Large intestine (tissue), 3 donors: ENCODE data around the gene IL17C. TPM values are rescaled to one million over a fixed set of nuclear protein-coding genes. Genes with fewer than 3 reads are reported as not detected.

ENCODE experiments used
- DNase-seq, 2 donors: peaks; one replicate each; pipeline versions ENCODE4 v3.0.0 to v3.0.0-alpha.2; 2013
- H3K27ac ChIP-seq: one replicate; pipeline ENCODE4 v1.5.1; 2013; ENCODE audit warnings: low read length
- H3K27me3 ChIP-seq: 2 replicates; pipeline ENCODE4 v1.6.1; 2013; ENCODE audit warnings: low read length; ENCODE audit not compliant: control insufficient read depth, insufficient read depth
- H3K36me3 ChIP-seq: 2 replicates; pipeline ENCODE4 v1.6.1; 2013; ENCODE audit warnings: low read length; ENCODE audit not compliant: control insufficient read depth, insufficient read depth
- H3K4me1 ChIP-seq: one replicate; pipeline ENCODE4 v1.6.1; 2013; ENCODE audit warnings: low read length; ENCODE audit not compliant: control insufficient read depth, insufficient read depth
- H3K4me3 ChIP-seq: one replicate; pipeline ENCODE4 v1.5.1; 2013; ENCODE audit warnings: low read length
- H3K9me3 ChIP-seq: one replicate; pipeline ENCODE4 v1.6.1; 2013; ENCODE audit warnings: mild to moderate bottlenecking, low read depth, low read length, moderate library complexity; ENCODE audit not compliant: control insufficient read depth
- WGBS: methylation state at CpG from one replicate; pipeline ENCODE4 v1.1.5; 2013; ENCODE audit warnings: low lambda C conversion rate; ENCODE audit not compliant: insufficient coverage; 5-methylcytosine and 5-hydroxymethylcytosine counted together
- polyA plus RNA-seq: library from polyadenylated mRNA; unstranded; fragments of 120-200 nt; gene quantifications from one replicate; pipeline ENCODE4 v1.2.1, GENCODE V29; 2013

The IL17C gene
- polyA plus RNA-seq, 1 donor, result not detected

DNA sequence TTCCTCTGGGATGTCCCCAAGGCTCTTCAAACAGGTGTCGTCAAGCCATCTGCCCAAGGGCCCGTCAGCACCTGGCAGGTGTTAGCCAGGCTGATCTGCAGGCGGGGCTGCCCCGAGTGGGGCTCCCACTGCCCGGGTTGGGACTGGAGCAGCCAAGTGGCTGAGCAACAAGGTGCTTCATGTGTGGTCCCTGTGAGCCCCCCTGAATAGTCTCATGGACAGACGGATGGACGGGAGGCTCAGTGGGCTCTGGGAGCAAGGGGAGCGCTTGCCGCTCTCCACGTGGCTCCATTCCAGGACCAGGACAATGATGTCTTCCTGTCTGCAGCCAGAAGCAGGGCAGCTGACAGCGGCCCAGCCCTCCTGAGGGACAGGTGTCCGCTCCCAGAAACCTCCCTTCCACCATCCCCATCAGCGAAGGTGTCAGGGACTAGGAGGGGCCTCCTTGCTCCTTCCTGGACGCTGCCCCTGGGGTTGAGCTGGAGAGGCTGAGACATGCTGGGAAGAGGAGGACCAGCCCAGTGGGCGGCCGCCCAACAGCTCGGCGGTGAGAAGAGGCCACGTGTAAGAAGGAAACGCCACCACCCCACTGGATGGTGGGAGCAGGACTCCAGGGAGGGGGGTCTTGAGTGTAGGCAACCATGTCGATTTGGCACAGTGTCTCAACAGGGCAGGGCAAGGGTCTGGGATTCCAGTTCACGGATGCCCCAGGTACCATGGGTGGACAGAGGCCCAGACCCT, 38.3 kb downstream of the IL17C start:
- H3K4me3 ChIP-seq, result no peak overlapping the region
- H3K9me3 ChIP-seq, result no peaks in the 10 kb centered on the region
- no peak overlapping the region for H3K27ac ChIP-seq
- DNase-seq, result no peak
- peaks cover 23% of the 10 kb centered on the region for H3K27me3 ChIP-seq
- H3K36me3 ChIP-seq, result no peaks in the 10 kb centered on the region
- H3K4me1 ChIP-seq, result no peaks in the 10 kb centered on the region
- WGBS, result no CpG with 5 or more reads among the region's 22 CpGs

DNA sequence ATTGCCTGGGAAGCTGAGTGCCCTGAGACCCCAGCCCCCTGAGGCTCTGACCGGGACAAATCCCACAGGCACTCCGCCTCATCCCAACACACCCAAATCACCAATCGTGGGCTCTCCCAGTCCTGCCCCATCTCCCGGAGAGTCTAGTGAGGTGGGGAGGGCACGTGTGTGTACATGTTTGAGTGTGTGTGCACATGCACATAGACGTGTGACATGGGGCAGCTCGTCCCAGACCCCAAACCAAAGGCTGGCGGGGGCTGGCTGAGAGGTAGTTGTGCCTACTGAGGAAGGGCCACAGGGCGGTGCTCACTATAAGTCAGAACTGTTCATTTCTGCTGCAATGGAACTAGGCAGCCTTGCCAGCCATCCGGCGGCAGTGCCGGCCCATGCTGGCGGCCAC, 39.3 kb downstream of the IL17C start:
- no peak overlapping the region for H3K4me3 ChIP-seq
- H3K27ac ChIP-seq, result no peak overlapping the region
- DNase-seq, result no peak
- no peaks in the 10 kb centered on the region for H3K9me3 ChIP-seq
- WGBS, result no CpG with 5 or more reads among the region's 13 CpGs
- H3K27me3 ChIP-seq, result peaks cover 29% of the 10 kb centered on the region
- no peaks in the 10 kb centered on the region for H3K36me3 ChIP-seq
- H3K4me1 ChIP-seq, result no peaks in the 10 kb centered on the region

DNA sequence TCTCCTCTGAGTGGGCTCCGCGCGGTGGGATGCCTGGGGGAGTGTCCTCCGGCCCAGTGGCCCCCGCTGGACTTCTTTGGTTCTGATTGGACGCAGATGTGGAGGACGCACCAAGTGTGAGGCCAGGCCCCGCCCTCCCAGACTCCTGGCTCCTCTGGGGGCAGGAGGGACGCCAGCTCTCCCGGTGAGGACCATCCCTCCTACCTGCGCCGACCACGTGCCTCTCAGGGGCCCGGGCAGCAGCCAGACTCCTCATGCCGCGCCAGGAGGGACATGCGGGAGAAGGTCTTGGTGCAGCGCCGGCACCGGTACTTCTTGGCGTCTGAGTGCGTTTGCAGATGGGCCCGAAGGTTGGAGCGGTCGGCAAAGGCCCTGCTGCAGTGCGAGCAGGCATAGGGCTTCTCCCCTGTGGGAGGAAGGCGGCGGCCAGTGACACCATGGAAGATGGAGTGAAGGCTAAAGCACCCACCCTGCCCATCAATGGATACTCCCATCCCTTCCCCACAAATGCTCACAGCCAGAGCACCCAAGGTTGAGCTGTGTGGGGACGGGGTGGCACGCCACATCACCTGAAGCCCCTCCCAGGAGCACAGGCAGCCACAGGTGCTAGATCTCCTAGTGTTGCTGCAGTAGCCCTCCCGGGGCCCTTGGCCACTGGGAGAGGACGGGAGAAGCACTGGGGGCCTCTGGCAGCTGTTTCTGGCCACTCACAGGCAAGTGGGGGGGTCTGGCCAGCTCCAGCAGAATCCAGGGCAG, 40.0 kb downstream of the IL17C start:
- Histone ChIP-seq H3K36me3 (no peaks in the 10 kb centered on the region), H3K4me1 (no peaks in the 10 kb centered on the region), H3K4me3 (no peak overlapping the region), H3K27me3 (peaks cover 29% of the 10 kb centered on the region), H3K9me3 (no peaks in the 10 kb centered on the region), H3K27ac (no peak overlapping the region)
- WGBS, result no CpG with 5 or more reads among the region's 32 CpGs
- DNase-seq, result no peak

DNA sequence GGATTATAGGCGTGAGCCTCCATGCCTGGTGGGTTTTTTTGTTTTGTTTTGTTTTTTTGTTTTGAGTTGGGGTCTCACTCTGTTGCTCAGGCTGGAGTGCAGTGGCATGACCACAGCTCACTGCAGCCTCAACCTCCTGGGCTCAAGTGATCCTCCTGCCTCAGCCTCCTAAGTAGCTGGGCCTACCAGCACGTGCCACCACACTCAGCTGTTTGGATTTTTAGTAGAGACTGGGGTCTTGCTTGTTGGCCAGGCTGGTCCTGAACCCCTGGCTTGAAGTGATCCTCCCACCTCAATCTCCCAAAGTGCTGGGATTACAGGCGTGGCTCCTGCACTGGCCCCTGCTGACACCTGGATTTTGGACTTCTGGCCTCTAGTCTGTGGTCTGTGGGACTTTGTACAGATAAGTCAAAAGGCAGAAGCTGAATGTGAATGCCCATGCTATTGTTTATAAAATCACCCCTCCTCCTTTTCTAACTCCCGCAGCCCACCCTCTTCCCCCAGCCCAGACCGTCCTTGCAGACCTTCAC, 42.2 kb downstream of the IL17C start:
- Histone ChIP-seq H3K9me3 (no peaks in the 10 kb centered on the region), H3K27ac (no peak overlapping the region), H3K4me1 (peaks cover 2% of the 10 kb centered on the region), H3K27me3 (peaks cover 51% of the 10 kb centered on the region), H3K36me3 (no peaks in the 10 kb centered on the region), H3K4me3 (no peak overlapping the region)
- no peak for DNase-seq
- no CpG with 5 or more reads among the region's 5 CpGs for WGBS

DNA sequence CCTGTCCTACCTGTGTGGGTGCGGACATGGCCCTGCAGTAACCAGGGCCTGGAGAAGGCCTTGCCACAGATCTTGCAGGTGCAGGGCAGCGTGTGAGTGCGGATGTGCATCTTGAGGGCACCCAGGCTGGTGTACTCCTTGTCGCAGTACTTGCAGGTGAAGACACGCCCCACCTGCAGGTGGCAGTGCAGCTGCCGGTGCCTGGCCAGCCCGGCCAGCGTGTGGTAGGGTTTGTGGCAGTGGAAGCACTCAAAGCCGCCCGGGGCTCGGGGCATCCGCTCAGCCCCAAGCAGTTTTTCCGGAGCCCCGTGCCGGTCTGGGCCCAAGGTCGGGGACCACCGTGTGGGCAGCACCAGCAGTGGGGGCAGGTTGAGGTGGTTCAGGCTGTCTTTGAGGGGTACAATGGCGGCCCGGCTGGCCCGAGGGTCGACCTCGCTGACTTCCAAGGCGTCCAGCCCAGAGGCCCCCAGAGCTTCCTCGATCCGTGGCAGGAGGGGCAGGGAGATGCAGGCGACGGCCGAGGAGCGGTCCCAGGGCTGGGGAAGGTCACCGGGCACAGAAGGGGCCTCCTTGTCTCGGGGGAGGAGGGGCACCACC, 42.8 kb downstream of the IL17C start:
- no peak overlapping the region for H3K4me3 ChIP-seq
- H3K27ac ChIP-seq, result no peak overlapping the region
- WGBS, result no CpG with 5 or more reads among the region's 31 CpGs
- peaks cover 7% of the 10 kb centered on the region for H3K4me1 ChIP-seq
- H3K36me3 ChIP-seq, result no peaks in the 10 kb centered on the region
- H3K27me3 ChIP-seq, result peaks cover 56% of the 10 kb centered on the region
- DNase-seq, result no peak
- H3K9me3 ChIP-seq, result no peaks in the 10 kb centered on the region

DNA sequence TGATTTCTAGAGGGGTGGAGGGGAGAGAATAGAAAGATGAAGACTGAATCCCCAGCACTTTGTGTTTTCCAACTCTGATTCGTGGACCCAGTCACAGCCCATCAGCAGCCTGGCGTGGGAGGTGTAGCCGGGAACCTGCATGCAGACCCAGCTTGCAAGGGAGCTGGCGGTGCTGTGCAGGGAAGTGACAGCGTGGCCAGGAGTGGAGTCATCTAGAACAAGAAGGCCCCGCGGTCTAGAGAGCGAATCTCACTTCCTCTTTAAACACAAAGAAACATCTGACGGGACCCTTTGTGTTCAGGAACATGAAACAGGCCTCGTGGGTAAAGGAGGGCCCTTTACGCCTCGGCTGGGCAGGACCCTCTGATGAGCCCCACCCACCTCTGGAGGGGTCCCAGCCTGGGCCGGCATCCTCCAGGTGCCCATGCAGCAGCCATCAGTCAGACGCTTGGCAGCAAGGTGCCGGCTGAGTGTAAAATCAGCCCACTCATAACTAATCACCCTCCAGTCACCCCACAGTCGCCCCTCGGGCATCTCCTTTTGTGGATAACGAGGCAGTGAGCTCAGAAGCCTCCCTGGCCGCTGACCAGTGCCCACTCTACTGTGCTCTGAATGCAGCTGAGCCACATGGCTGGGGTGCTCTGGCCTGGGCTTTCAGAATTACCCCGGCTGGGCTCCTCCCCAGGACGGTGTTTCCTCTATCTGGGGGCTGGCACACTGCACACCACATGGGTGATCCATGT, 43.5 kb downstream of the IL17C start:
- Histone ChIP-seq H3K36me3 (no peaks in the 10 kb centered on the region), H3K4me3 (no peak overlapping the region), H3K4me1 (peaks cover 11% of the 10 kb centered on the region), H3K9me3 (no peaks in the 10 kb centered on the region), H3K27ac (no peak overlapping the region), H3K27me3 (peaks cover 60% of the 10 kb centered on the region)
- no CpG with 5 or more reads among the region's 21 CpGs for whole genome bisulfite sequencing
- DNase-seq, result no peak

DNA sequence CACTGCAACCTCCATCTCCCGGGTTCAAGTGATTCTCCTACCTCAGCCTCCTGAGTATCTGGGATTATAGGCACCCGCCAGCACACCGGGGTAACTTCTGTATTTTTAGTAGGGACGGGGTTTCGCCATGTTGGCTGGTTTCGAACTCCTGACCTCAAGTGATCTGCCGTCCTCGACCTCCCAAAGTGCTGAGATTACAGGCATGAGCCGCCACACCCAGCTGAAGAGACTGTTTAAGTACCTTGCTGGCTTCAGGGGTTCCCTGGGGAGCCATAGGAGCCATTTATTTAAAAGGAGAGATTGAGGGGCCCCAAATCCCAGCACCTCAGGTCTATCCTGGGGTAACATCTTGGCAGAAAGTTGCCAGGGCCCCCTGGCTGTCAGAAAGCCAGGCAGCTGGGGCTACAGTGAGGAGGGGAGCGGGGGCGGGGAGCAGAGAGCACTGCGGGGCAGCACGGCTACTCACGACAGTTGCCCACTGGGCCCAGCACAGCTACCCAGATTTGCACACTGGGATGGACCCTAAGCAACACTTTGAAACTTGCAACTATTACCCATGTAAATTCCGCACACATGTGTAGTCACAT, 46.3 kb downstream of the IL17C start:
- Histone ChIP-seq H3K4me3 (no peak overlapping the region), H3K36me3 (no peaks in the 10 kb centered on the region), H3K9me3 (no peaks in the 10 kb centered on the region), H3K4me1 (peaks cover 28% of the 10 kb centered on the region), H3K27ac (no peak overlapping the region), H3K27me3 (peaks cover 48% of the 10 kb centered on the region)
- DNase-seq, result no peak
- WGBS, result no CpG with 5 or more reads among the region's 15 CpGs

DNA sequence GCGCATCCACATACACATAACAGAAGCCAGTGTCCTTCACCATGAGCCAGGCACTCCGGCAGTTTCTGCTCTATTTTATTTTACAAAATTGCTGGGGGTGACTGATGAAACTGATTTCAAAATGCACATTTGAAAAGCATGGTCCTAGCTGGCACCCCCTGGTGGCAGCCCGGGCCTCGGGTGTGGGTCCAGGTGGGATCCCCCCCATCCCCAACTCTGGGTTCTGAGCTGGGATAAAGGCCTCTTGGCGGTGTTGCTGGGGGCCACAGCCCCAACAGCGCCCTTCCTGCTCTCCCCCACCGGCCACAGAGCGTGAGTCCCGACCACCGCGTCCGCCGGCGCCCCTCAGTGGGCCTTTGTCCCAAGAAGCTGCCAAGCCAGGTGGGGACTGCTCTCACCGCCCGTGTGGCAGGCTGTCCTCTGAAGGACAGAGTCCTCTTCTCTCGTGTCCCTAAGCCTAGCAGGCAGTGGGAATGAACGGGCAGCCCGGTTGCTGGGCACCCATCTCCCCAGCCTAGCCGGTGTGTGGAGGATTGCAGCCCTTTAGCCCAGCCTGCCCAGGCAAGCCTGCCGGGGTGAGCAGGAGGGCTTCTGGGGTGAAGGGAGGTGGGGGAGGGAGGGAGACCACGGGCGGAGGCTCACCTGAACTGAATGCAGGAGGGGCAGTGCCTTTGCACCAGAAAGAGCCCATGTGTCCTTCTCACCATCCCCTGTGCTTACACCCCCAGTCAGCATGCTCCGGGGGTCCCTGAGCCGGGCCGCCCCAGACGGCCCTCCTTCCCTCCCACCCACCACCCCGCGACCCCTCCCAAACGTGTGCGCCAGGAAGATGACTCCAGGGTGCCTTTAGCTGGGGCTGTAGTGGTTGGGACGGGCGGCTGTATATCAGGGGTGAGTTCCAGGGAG, 47.0 kb downstream of the IL17C start:
- Histone ChIP-seq H3K27me3 (peaks cover 48% of the 10 kb centered on the region), H3K27ac (no peak overlapping the region)

DNA sequence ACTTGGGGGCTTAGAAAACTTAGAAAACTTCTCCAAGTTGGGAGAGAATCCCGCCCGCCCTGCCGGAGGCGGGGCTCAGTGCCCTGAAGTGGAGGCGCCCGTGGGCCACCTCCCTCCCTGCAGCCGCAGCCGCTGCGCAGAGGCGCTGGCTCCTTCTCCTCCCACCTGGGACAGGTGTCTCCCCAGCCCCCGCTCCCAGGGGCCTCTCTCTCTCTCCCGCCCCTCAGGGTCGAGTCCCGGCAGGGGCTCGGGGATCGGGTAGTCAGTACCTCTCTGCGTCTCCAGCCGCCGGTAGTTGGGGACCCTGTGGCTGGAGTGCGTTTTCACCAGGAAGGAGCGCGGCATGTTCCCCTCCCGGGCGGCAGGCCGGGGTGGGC, 47.7 kb downstream of the IL17C start:
- no peak overlapping the region for H3K27ac ChIP-seq
- WGBS, result no CpG with 5 or more reads among the region's 25 CpGs
- H3K9me3 ChIP-seq, result no peaks in the 10 kb centered on the region
- H3K27me3 ChIP-seq, result peaks cover 47% of the 10 kb centered on the region
- no peak for DNase-seq
- peaks cover 28% of the 10 kb centered on the region for H3K4me1 ChIP-seq
- peak overlapping the region; percentile 58 for H3K4me3 ChIP-seq
- no peaks in the 10 kb centered on the region for H3K36me3 ChIP-seq

More for the DNA sequence above, 47.0 kb downstream of the IL17C start:
- H3K4me3 ChIP-seq, result peak overlapping the region; percentile 58
- WGBS, result 80% methylated on average over 1 of the region's 33 CpGs
- H3K9me3 ChIP-seq, result no peaks in the 10 kb centered on the region
- peaks cover 28% of the 10 kb centered on the region for H3K4me1 ChIP-seq
- H3K36me3 ChIP-seq, result no peaks in the 10 kb centered on the region
- DNase-seq, result peak in 1 of 2 donors; percentile 24
